ENCODE results near the gene TBC1D9B. TPM values are rescaled to one million over a fixed set of nuclear protein-coding genes. Genes with fewer than 3 reads are reported as not detected.

Gene TBC1D9B
- total RNA-seq, 1 experiment from 2014 or later, result 44.9 TPM

DNA sequence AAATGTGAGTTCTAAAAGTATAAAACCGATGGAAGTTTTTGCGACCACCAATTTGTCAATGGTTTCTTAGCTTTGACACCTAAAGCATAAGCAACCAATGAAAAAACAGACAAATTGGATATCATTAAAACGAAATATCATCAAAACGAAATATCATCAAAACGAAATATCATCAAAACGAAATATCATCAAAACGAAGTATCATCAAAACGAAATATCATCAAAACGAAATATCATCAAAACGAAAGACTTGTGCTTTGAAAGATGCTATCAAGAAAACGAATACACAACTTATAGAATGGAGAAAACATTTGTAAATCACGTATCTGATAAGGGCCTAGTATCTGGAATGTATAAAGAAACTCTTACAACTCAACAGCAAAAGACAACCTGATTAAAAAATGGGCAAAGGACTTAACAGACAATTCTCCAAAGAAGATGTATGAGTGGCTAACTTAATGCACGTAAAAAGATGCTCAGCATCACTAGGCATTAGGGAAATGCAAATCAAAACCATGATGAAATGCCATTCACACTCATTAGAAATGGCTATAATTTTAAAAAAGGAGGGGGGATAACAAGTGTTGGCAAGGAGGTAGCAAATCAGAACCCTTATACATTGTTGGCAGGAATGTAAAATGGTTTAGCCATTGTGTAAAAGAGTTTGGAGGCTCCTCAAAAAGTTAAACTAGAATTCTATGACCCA lies 29.4 kb upstream of the TBC1D9B start:
- Histone ChIP-seq H3K36me3 (ENCODE audit: low read depth, low read length) (no peaks in the 10 kb centered on the region), H3K4me3 (ENCODE audit: low read length) (no peak overlapping the region), H3K4me1 (ENCODE audit: insufficient read depth, low read length) (no peaks in the 10 kb centered on the region), H2AFZ (ENCODE audit: low read length) (no peak overlapping the region), H3K27me3 (ENCODE audit: low read length) (no peaks in the 10 kb centered on the region), H3K4me2 (ENCODE audit: low read length) (no peak overlapping the region), H3F3A (ENCODE audit: low read length, unreplicated experiment) (no peaks in the 10 kb centered on the region), H3K79me2 (ENCODE audit: low read length) (no peaks in the 10 kb centered on the region), H3K27ac (ENCODE audit: low read length) (no peak overlapping the region), H3K9me3 (ENCODE audit: low read length) (no peaks in the 10 kb centered on the region), H3K9ac (ENCODE audit: low read length) (no peak overlapping the region), H3K9me2 (replicated peaks; ENCODE audit: low read length) (no peaks in the 10 kb centered on the region), H4K20me1 (ENCODE audit: low read length) (no peaks in the 10 kb centered on the region)
- ATAC-seq, result no peak
- no peak for DNase-seq
- POLR2A ChIA-PET (ENCODE audit: unreplicated experiment), result no interaction called here
- CTCF ChIA-PET, result no interaction called here
- TF ChIP-seq, protein P1, sequence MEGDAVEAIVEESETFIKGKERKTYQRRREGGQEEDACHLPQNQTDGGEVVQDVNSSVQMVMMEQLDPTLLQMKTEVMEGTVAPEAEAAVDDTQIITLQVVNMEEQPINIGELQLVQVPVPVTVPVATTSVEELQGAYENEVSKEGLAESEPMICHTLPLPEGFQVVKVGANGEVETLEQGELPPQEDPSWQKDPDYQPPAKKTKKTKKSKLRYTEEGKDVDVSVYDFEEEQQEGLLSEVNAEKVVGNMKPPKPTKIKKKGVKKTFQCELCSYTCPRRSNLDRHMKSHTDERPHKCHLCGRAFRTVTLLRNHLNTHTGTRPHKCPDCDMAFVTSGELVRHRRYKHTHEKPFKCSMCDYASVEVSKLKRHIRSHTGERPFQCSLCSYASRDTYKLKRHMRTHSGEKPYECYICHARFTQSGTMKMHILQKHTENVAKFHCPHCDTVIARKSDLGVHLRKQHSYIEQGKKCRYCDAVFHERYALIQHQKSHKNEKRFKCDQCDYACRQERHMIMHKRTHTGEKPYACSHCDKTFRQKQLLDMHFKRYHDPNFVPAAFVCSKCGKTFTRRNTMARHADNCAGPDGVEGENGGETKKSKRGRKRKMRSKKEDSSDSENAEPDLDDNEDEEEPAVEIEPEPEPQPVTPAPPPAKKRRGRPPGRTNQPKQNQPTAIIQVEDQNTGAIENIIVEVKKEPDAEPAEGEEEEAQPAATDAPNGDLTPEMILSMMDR (conservative IDR thresholded peaks at IDR 0.05; ENCODE audit: low read depth, low read length), result no peak
- TF ChIP-seq EZH2phosphoT487 (IDR thresholded peaks at IDR 0.05; ENCODE audit: borderline replicate concordance, low read length), result no peak
- intact Hi-C loops (cut with micrococcal nuclease), result no loop called here
- no TSS peak for BruUV-seq (replicated peaks)

DNA sequence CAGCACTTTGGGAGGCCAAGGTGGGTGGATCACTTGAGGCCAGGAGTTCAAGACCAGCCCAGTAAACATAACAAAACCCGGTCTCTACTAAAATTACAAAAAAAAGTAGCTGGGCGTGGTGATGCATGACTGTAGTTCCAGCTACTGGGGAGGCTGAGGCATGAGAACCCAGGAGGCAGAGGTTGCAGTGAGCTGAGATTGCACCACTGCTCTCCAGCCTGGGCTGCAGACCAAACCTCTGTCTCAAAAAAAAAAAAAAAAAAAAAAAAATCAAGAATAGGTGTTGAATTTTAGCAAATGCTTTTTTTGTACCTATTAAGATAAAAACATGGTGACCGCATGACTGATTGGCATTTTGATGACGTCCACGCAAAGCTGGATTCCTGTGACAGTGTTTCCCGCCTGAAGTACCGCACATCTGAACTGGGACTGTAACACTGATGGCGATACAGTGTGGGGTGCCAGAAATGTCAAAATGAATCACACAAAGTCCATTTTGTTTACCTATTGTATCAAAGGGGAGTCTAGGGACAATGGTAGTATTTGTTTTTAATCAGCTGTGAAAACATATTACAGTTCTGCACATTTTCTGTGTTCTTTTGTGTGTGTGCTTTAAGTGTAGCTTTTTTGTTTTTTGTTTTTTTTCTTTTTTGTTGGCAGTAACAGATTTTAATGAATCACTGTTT lies 23.2 kb upstream of the TBC1D9B start:
- no peak overlapping the region for H3K27ac ChIP-seq (ENCODE audit: low read length)
- ATAC-seq, result no peak
- intact Hi-C loops (cut with micrococcal nuclease), result no loop called here
- H3K4me3 ChIP-seq (ENCODE audit: low read length), result no peak overlapping the region
- no TSS peak for BruUV-seq (replicated peaks)
- H2AFZ ChIP-seq (ENCODE audit: low read length), result no peak overlapping the region
- no peaks in the 10 kb centered on the region for H3F3A ChIP-seq (ENCODE audit: low read length, unreplicated experiment)
- H3K27me3 ChIP-seq (ENCODE audit: low read length), result no peaks in the 10 kb centered on the region
- no peaks in the 10 kb centered on the region for H3K9me3 ChIP-seq (ENCODE audit: low read length)
- no peak for TF ChIP-seq EZH2 (IDR thresholded peaks at IDR 0.05; ENCODE audit: low read length, unreplicated experiment)
- TF ChIP-seq EZH2phosphoT487 (IDR thresholded peaks at IDR 0.05; ENCODE audit: borderline replicate concordance, low read length), result no peak
- TF ChIP-seq, protein P1 (conservative IDR thresholded peaks at IDR 0.05; ENCODE audit: low read depth, low read length), result no peak
- H3K4me1 ChIP-seq (ENCODE audit: insufficient read depth, low read length), result no peaks in the 10 kb centered on the region
- no peaks in the 10 kb centered on the region for H4K20me1 ChIP-seq (ENCODE audit: low read length)
- CTCF ChIA-PET, result no interaction called here
- no peaks in the 10 kb centered on the region for H3K79me2 ChIP-seq (ENCODE audit: low read length)
- H3K9ac ChIP-seq (ENCODE audit: low read length), result no peak overlapping the region
- no peak overlapping the region for H3K4me2 ChIP-seq (ENCODE audit: low read length)
- POLR2A ChIA-PET (ENCODE audit: unreplicated experiment), result no interaction called here
- no peaks in the 10 kb centered on the region for H3K36me3 ChIP-seq (ENCODE audit: low read depth, low read length)
- no peaks in the 10 kb centered on the region for H3K9me2 ChIP-seq (replicated peaks; ENCODE audit: low read length)
- DNase-seq, result no peak

DNA sequence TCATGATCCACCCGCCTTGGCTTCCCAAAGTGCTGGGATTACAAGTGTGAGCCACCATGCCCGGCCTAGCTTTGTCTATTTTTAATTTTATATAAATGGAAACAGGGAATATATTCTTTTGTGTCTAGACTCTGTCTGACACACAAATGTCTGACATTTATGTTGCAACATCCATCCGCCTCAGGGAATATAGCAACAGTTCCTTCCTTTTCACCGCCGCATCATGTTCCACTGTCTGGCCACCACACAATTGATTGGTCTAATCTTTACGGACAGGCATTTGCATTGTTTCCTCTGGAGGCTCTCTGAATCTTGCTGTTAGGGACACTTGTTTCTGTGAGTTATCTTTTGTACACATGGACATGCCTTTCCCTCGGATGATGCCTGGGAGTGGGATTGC lies 20.1 kb upstream of the TBC1D9B start:
- TF ChIP-seq, protein P1 (conservative IDR thresholded peaks at IDR 0.05; ENCODE audit: low read depth, low read length), result no peak
- TF ChIP-seq EZH2 (IDR thresholded peaks at IDR 0.05; ENCODE audit: low read length, unreplicated experiment), result no peak
- Histone ChIP-seq H3K9ac (ENCODE audit: low read length) (no peak overlapping the region), H2AFZ (ENCODE audit: low read length) (no peak overlapping the region), H4K20me1 (ENCODE audit: low read length) (no peaks in the 10 kb centered on the region), H3K27ac (ENCODE audit: low read length) (no peak overlapping the region), H3K4me3 (ENCODE audit: low read length) (no peak overlapping the region), H3K79me2 (ENCODE audit: low read length) (no peaks in the 10 kb centered on the region), H3K4me2 (ENCODE audit: low read length) (no peak overlapping the region), H3K36me3 (ENCODE audit: low read depth, low read length) (no peaks in the 10 kb centered on the region), H3K4me1 (ENCODE audit: insufficient read depth, low read length) (no peaks in the 10 kb centered on the region), H3K9me2 (replicated peaks; ENCODE audit: low read length) (no peaks in the 10 kb centered on the region), H3K27me3 (ENCODE audit: low read length) (no peaks in the 10 kb centered on the region), H3F3A (ENCODE audit: low read length, unreplicated experiment) (no peaks in the 10 kb centered on the region), H3K9me3 (ENCODE audit: low read length) (no peaks in the 10 kb centered on the region)
- ATAC-seq (no peak), DNase-seq (no peak)
- CTCF ChIA-PET, result no interaction called here
- POLR2A ChIA-PET (ENCODE audit: unreplicated experiment), result no interaction called here
- no TSS peak for BruUV-seq (replicated peaks)
- intact Hi-C loops (cut with micrococcal nuclease), result no loop called here
